DOHH2 (cell line): ENCODE results near the gene YWHAH.

Experiments used
- H3F3A ChIP-seq: fragments of 200-600 bp; sonication (generic), shearing (Covaris generic); 2 replicates; pipeline ENCODE4 v1.6.0; 2016; ENCODE audit warnings: antibody characterized with exemption, mild to moderate bottlenecking; ENCODE audit not compliant: control insufficient read depth, insufficient read depth
- H3K27ac ChIP-seq: fragments of 200-600 bp; sonication (generic); 2 replicates; pipeline ENCODE4 v1.5.1; 2014; ENCODE audit warnings: low read depth, mild to moderate bottlenecking, low read length, moderate library complexity
- H3K27me3 ChIP-seq: fragments of 200-600 bp; sonication (generic); 2 replicates; pipeline ENCODE4 v1.6.1; 2014; ENCODE audit warnings: mild to moderate bottlenecking, low read length, mixed read lengths; ENCODE audit not compliant: control insufficient read depth
- H3K36me3 ChIP-seq: fragments of 200-600 bp; sonication (generic); 2 replicates; pipeline ENCODE4 v1.6.1; 2014; ENCODE audit warnings: mild to moderate bottlenecking, low read length, moderate library complexity, mixed read lengths; ENCODE audit not compliant: control insufficient read depth
- H3K4me1 ChIP-seq: fragments of 200-600 bp; sonication (generic); 2 replicates; pipeline ENCODE4 v1.6.1; 2014; ENCODE audit warnings: mild to moderate bottlenecking, low read length, mixed read lengths; ENCODE audit not compliant: control insufficient read depth
- H3K4me2 ChIP-seq: fragments of 200-600 bp; sonication (generic); 2 replicates; pipeline ENCODE4 v1.6.0; 2014; ENCODE audit warnings: mild to moderate bottlenecking, low read length, moderate library complexity
- H3K4me3 ChIP-seq: fragments of 200-600 bp; sonication (generic); 2 replicates; pipeline ENCODE4 v1.5.1; 2014; ENCODE audit warnings: mild to moderate bottlenecking, low read length, mixed read lengths
- H3K79me2 ChIP-seq: fragments of 200-600 bp; sonication (generic); 2 replicates; pipeline ENCODE4 v1.6.1; 2014; ENCODE audit warnings: mild to moderate bottlenecking, low read length, mixed read lengths; ENCODE audit not compliant: control insufficient read depth
- H3K9me2 ChIP-seq: fragments of 200-600 bp; sonication (generic); replicated peaks from 2 replicates; pipeline ENCODE4 v1.6.1; 2014; ENCODE audit warnings: mild to moderate bottlenecking, low read length, mixed read lengths; ENCODE audit not compliant: control insufficient read depth
- H3K9me3 ChIP-seq: fragments of 200-600 bp; sonication (generic); 2 replicates; pipeline ENCODE4 v1.6.1; 2014; ENCODE audit warnings: antibody characterized with exemption, low read length, mixed read lengths; ENCODE audit not compliant: control insufficient read depth, insufficient read depth
- H4K20me1 ChIP-seq: fragments of 200-600 bp; sonication (generic); 2 replicates; pipeline ENCODE4 v1.6.0; 2014; ENCODE audit warnings: low read depth, mild to moderate bottlenecking, antibody characterized with exemption, low read length, moderate library complexity; ENCODE audit not compliant: control insufficient read depth, insufficient read depth
- CTCF ChIP-seq: fragments of 200-600 bp; sonication (generic); IDR thresholded peaks from one replicate; pipeline ENCODE4 v1.5.1; 2014; ENCODE audit warnings: antibody characterized with exemption, mild to moderate bottlenecking, low read depth, low read length; ENCODE audit not compliant: poor library complexity, severe bottlenecking
- EZH2phosphoT487 ChIP-seq: fragments of 200-600 bp; sonication (generic); IDR thresholded peaks from 2 replicates; pipeline ENCODE4 v1.6.1; 2017; ENCODE audit warnings: borderline replicate concordance, mild to moderate bottlenecking, antibody characterized with exemption, low read length, moderate library complexity, mixed read lengths

YWHAH gene

GRCh38 chr22:31906086-31906485 is 38.2 kb upstream of the YWHAH start:
- Histone ChIP-seq H3F3A (no peaks in the 10 kb centered on the region), H4K20me1 (no peaks in the 10 kb centered on the region), H3K9me3 (no peaks in the 10 kb centered on the region), H3K4me2 (no peak overlapping the region), H3K27me3 (no peaks in the 10 kb centered on the region), H3K36me3 (peaks cover 31% of the 10 kb centered on the region), H3K9me2 (no peaks in the 10 kb centered on the region), H3K4me1 (no peaks in the 10 kb centered on the region), H3K27ac (no peak overlapping the region), H3K4me3 (no peak overlapping the region), H3K79me2 (no peaks in the 10 kb centered on the region)
- TF ChIP-seq EZH2phosphoT487 (no peak), CTCF (no peak)

GRCh38 chr22:31906569-31906968 is 37.8 kb upstream of the YWHAH start:
- Histone ChIP-seq H3K27ac (no peak overlapping the region), H3K79me2 (no peaks in the 10 kb centered on the region)

GRCh38 chr22:31909977-31910376 is 34.4 kb upstream of the YWHAH start:
- Histone ChIP-seq H3K27me3 (no peaks in the 10 kb centered on the region), H3K27ac (no peak overlapping the region), H4K20me1 (no peaks in the 10 kb centered on the region), H3K36me3 (peaks cover 14% of the 10 kb centered on the region), H3K79me2 (no peaks in the 10 kb centered on the region), H3K4me2 (no peak overlapping the region), H3K9me2 (no peaks in the 10 kb centered on the region), H3F3A (no peaks in the 10 kb centered on the region), H3K9me3 (no peaks in the 10 kb centered on the region), H3K4me1 (no peaks in the 10 kb centered on the region), H3K4me3 (no peak overlapping the region)
- no peak for TF ChIP-seq CTCF
- TF ChIP-seq EZH2phosphoT487, result no peak

More at GRCh38 chr22:31906569-31906968, 37.8 kb upstream of the YWHAH start:
- no peaks in the 10 kb centered on the region for H3K9me3 ChIP-seq
- H3K9me2 ChIP-seq, result no peaks in the 10 kb centered on the region
- H3K4me2 ChIP-seq, result no peak overlapping the region
- peaks cover 26% of the 10 kb centered on the region for H3K36me3 ChIP-seq
- no peaks in the 10 kb centered on the region for H3K27me3 ChIP-seq
- no peaks in the 10 kb centered on the region for H3F3A ChIP-seq
- TF ChIP-seq EZH2phosphoT487 (no peak), CTCF (no peak)
- no peak overlapping the region for H3K4me3 ChIP-seq
- no peaks in the 10 kb centered on the region for H4K20me1 ChIP-seq
- no peaks in the 10 kb centered on the region for H3K4me1 ChIP-seq
